Bronchial epithelial cell (primary cell): ENCODE data around the gene RFX8. TPM values are rescaled to one million over a fixed set of nuclear protein-coding genes. Genes with fewer than 3 reads are reported as not detected.
"Not testable (repeated sequence)": the region's sequence is repeated elsewhere in the genome, so short reads cannot be mapped to it uniquely, and the experiment has no call there.

Experiments used
- DNase-seq: peaks from one replicate; pipeline ENCODE4 v3.0.0-alpha.2; 2010; ENCODE audit warnings: low read depth
- FAIRE-seq: peaks from 2 replicates; lab custom pipeline; 2011; peaks lifted over from hg19 to GRCh38; lab: Jason Lieb, UNC
- H3K27me3 ChIP-seq: 2 replicates; pipeline ENCODE4 v1.5.1; 2011; ENCODE audit warnings: low read length; ENCODE audit not compliant: control insufficient read depth, insufficient read depth
- H3K36me3 ChIP-seq: 2 replicates; pipeline ENCODE4 v1.5.1; 2011; ENCODE audit warnings: low read length; ENCODE audit not compliant: control insufficient read depth, insufficient read depth
- H3K4me3 ChIP-seq: 2 replicates; pipeline ENCODE4 v1.5.1; 2011; ENCODE audit warnings: mild to moderate bottlenecking, low read depth, low read length, control low read depth
- total RNA-seq: library from RNA; depleted of rRNA; stranded (reverse); fragments of >200 nt; gene quantifications from 2 replicates; pipeline ENCODE4 v1.2.1, GENCODE V29; 2014
- TF ChIP-seq, protein P1 (sequence below): IDR thresholded peaks from 2 replicates; pipeline ENCODE4 v1.5.1; 2011; ENCODE audit warnings: mild to moderate bottlenecking, moderate library complexity, low read length, control low read depth, inconsistent platforms; ENCODE audit not compliant: insufficient read depth, severe bottlenecking

The RFX8 gene
- total RNA-seq, 1 donor from 2014 or later: not detected

DNA sequence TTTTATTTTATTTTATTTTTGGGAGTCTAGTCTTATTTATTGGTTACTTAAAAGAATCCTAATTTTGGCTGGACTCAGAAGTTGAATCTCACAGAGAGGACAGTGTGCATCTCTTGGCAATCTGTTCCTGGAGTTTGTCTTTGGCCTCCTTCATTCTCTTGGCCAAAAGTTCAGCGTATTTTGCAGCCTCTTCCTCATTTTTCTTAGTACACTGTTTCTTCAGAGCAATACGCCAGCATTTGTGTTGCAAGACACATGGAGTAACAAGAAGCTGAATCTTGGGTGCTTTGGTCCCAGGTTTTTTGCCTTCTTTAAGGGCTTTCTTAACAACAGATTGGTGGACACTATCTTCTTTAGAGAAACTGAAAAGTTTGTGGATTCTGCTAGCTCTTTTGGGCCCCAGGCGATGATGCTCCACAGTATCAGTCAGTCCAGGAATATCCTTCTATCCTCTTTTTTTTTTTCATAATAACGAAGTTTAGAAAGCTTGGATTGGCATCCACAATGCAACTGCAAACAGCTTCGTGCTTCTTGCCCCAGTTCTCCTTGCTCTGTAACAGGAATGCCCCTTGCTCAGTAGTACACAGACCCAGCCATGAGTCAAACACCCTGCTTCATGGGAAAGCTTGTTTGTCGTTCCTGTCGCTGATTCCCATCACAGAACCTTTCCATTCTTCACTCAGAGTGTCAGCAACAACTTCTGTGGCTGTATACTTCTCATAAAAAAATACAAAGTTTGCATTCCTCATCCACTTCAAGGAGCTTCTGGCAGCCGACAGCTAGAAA, 34.8 kb upstream of the RFX8 start:
- Histone ChIP-seq H3K27me3 (no peaks in the 10 kb centered on the region), H3K36me3 (no peaks in the 10 kb centered on the region), H3K4me3 (no peak overlapping the region)
- TF ChIP-seq, protein P1, sequence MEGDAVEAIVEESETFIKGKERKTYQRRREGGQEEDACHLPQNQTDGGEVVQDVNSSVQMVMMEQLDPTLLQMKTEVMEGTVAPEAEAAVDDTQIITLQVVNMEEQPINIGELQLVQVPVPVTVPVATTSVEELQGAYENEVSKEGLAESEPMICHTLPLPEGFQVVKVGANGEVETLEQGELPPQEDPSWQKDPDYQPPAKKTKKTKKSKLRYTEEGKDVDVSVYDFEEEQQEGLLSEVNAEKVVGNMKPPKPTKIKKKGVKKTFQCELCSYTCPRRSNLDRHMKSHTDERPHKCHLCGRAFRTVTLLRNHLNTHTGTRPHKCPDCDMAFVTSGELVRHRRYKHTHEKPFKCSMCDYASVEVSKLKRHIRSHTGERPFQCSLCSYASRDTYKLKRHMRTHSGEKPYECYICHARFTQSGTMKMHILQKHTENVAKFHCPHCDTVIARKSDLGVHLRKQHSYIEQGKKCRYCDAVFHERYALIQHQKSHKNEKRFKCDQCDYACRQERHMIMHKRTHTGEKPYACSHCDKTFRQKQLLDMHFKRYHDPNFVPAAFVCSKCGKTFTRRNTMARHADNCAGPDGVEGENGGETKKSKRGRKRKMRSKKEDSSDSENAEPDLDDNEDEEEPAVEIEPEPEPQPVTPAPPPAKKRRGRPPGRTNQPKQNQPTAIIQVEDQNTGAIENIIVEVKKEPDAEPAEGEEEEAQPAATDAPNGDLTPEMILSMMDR: no peak
- DNase-seq (no peak), FAIRE-seq (no peak)

DNA sequence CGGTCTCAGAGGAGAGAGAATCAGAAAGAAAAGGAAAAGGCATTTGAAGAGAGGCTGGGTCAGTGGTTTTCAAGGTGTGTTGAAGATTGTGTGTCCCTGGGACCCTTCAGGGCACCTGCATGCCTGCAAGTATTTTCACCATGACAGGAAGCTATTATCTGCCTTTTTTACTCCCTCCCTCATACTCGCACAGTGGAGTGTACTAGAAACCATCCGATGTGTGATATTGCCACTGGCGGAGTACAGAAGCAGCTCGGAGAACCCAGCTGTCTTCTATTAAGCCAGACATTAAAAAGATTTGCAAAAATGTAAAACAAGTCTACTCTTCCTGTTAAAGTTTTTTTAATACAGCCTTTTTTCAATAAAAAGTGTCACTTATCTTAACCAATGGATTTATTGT, 33.7 kb upstream of the RFX8 start:
- no peak overlapping the region for H3K4me3 ChIP-seq
- DNase-seq: no peak
- no peak for FAIRE-seq
- H3K36me3 ChIP-seq: no peaks in the 10 kb centered on the region
- TF ChIP-seq, protein P1: no peak
- H3K27me3 ChIP-seq: no peaks in the 10 kb centered on the region

DNA sequence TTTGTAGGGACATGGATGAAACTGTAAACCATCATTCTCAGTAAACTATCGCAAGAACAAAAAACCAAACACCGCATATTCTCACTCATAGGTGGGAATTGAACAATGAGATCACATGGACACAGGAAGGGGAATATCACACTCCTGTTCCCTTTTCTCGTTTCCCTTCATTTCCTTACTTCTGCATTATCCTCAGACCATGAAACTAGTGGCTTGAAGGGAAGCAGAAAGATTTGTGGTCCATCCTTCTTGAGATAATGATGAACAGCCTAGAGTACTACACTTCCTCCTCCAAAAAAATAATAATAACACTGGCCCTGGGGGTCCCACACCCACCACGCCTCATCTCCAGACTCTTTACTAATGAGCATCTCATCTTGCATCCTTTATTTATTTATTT, 30.4 kb upstream of the RFX8 start:
- not testable (repeated sequence) for H3K27me3 ChIP-seq, FAIRE-seq, DNase-seq, H3K36me3 ChIP-seq, H3K4me3 ChIP-seq

DNA sequence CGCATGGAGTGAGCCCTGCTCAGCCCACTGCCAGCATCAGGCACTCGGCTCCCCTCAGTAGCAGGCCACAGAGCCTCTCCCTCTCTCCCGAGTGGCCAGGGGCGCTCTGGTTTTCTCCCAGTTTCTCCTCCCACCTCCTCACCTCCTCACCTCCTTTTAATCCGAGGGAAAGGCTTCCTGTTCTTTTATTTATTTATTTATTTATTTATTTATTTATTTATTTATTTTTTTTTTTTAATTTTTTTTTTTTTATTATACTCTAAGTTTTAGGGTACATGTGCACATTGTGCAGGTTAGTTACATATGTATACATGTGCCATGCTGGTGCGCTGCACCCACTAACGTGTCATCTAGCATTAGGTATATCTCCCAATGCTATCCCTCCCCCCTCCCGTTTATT, 29.8 kb upstream of the RFX8 start:
- H3K27me3 ChIP-seq, H3K36me3 ChIP-seq, FAIRE-seq, H3K4me3 ChIP-seq, DNase-seq: not testable (repeated sequence)

DNA sequence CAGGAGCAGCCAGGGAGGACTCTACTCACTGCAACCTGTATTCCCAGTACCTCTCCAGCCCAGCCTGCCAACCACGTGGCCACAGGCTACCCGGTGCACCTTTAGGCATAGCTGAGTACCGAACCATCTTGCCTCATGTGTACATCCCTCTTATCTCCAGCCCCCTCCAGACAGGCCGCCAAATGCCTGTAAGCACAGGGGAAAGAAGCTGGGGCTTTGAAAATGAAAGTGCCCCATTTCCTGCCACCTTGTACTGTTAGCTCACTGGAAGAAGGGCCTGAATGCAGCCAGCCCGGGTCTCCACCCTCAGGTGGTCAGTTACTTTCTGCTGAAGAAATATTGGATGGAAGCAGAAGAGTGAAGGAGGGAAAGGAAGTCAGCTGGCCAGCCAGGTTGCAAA, 27.2 kb upstream of the RFX8 start:
- Histone ChIP-seq H3K27me3 (no peaks in the 10 kb centered on the region), H3K36me3 (no peaks in the 10 kb centered on the region), H3K4me3 (no peak overlapping the region)
- DNase-seq (no peak), FAIRE-seq (peak; percentile 66)
- TF ChIP-seq, protein P1: no peak

DNA sequence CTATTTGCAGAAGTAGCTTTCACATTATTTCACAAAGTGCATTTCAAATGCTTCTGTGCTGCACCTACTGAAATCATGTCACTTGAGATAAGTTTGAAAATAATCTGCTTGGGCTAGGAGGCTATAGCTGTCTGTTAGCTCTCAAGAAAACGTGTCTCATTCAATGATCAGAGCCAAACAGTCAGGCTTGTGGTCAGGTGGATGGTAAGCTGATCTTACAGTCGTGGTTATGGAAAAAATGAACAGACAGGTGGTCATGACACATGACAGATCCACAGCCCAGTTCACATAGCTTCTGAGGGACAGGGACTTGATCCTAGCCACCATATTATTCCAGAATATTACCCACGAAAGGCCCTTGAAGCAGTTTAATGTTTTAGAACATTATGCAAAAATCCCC, 26.5 kb upstream of the RFX8 start:
- FAIRE-seq: no peak
- TF ChIP-seq, protein P1: no peak

DNA sequence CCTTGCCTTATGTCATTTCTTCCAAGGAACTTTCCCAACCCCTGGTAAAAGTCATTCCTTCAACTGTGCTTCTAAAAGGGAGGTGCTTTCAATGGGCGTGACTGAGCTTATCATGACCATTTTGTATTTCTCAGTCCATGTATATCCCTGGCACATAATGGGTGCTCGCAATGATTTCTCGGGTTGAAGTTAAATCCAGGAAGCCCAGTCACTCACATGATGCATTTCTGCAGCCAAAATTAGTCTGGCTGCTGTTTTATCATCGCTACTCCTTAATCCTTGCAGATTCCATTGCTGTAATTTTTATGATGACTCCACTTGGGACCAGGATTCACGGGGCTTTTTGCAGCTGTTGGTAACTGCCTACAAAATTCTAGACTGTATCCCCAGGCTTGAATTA, 25.9 kb upstream of the RFX8 start:
- TF ChIP-seq, protein P1: no peak
- FAIRE-seq (no peak), DNase-seq (no peak)
- Histone ChIP-seq H3K4me3 (no peak overlapping the region), H3K36me3 (no peaks in the 10 kb centered on the region), H3K27me3 (no peaks in the 10 kb centered on the region)

More for the DNA sequence above, 26.5 kb upstream of the RFX8 start:
- no peak for DNase-seq
- H3K4me3 ChIP-seq: no peak overlapping the region
- no peaks in the 10 kb centered on the region for H3K36me3 ChIP-seq
- no peaks in the 10 kb centered on the region for H3K27me3 ChIP-seq
